ENCODE results near the gene CDH2. TPM values are rescaled to one million over a fixed set of nuclear protein-coding genes. Genes with fewer than 3 reads are reported as not detected.

The CDH2 gene
- total RNA-seq, 1 experiment from 2014 or later = 6.4 TPM

DNA sequence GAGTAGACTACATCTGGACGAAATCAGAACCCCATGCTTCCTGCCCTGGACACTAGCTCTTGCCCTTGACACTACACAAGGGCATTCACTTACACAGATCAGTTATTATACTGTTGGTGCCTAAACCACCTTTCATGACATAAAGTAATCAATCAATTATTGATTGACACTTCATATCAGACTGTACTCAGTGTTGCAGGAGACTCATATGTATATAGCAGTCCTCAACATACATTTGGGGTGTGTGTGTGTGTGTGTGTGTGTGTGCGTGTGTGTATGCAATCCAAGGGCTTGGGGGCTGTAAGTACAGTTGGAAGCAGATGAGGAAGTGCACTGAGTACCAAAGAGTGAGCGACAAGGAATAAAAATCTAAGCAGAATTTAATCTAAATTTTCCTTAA lies 5.1 kb downstream of the CDH2 start:
- Histone ChIP-seq H3K27me3 (ENCODE audit: insufficient read depth, low read depth) (no peaks in the 10 kb centered on the region), H3K9me2 (ENCODE audit: insufficient read depth) (no peaks in the 10 kb centered on the region), H3K4me2 (no peak overlapping the region), H3K27ac (no peak overlapping the region), H3K4me1 (replicated peaks; ENCODE audit: insufficient read depth) (no peaks in the 10 kb centered on the region), H4K20me1 (ENCODE audit: insufficient read depth) (no peaks in the 10 kb centered on the region), H3K79me2 (ENCODE audit: low read depth) (no peaks in the 10 kb centered on the region), H3F3A (ENCODE audit: insufficient read depth, low read depth) (no peaks in the 10 kb centered on the region), H2AFZ (no peak overlapping the region), H3K36me3 (ENCODE audit: low read depth) (no peaks in the 10 kb centered on the region), H3K9me3 (ENCODE audit: insufficient read depth, low read depth) (no peaks in the 10 kb centered on the region), H3K4me3 (no peak overlapping the region)
- ChIA-PET POLR2A (ENCODE audit: unreplicated experiment) (no interaction called here), CTCF (no interaction called here)
- BruUV-seq (replicated peaks) = no TSS peak
- TF ChIP-seq, protein P1, sequence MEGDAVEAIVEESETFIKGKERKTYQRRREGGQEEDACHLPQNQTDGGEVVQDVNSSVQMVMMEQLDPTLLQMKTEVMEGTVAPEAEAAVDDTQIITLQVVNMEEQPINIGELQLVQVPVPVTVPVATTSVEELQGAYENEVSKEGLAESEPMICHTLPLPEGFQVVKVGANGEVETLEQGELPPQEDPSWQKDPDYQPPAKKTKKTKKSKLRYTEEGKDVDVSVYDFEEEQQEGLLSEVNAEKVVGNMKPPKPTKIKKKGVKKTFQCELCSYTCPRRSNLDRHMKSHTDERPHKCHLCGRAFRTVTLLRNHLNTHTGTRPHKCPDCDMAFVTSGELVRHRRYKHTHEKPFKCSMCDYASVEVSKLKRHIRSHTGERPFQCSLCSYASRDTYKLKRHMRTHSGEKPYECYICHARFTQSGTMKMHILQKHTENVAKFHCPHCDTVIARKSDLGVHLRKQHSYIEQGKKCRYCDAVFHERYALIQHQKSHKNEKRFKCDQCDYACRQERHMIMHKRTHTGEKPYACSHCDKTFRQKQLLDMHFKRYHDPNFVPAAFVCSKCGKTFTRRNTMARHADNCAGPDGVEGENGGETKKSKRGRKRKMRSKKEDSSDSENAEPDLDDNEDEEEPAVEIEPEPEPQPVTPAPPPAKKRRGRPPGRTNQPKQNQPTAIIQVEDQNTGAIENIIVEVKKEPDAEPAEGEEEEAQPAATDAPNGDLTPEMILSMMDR (conservative IDR thresholded peaks at IDR 0.05) = no peak
- no peak for TF ChIP-seq EZH2 (IDR thresholded peaks at IDR 0.05; ENCODE audit: low read depth)
- DNase-seq = no peak
- intact Hi-C loops (cut with micrococcal nuclease; ENCODE audit: unreplicated experiment) = no loop called here

DNA sequence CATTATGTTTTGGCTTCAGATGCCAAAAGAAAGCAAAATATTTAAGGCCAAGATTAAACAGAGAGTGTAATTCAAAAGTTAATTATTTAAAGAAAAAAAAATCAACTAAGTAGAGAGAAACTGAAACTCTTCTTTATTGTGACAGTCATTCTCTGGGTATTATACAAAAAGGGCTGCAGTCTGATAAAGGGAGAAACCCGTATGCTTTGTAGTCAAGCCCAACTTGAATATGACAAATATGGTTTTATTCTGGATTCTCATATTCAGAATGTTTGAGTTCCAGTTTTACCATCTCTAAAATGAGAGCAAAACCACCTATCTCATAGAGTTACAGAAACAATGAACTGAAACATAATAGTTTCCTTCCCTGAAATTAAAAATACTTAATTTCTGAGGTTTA lies 8.2 kb downstream of the CDH2 start:
- Histone ChIP-seq H3K9me3 (ENCODE audit: insufficient read depth, low read depth) (no peaks in the 10 kb centered on the region), H3K4me1 (replicated peaks; ENCODE audit: insufficient read depth) (no peaks in the 10 kb centered on the region), H3K4me2 (no peak overlapping the region), H3K36me3 (ENCODE audit: low read depth) (no peaks in the 10 kb centered on the region), H3K9me2 (ENCODE audit: insufficient read depth) (no peaks in the 10 kb centered on the region), H4K20me1 (ENCODE audit: insufficient read depth) (no peaks in the 10 kb centered on the region), H3K4me3 (no peak overlapping the region), H3K79me2 (ENCODE audit: low read depth) (no peaks in the 10 kb centered on the region), H3K27ac (no peak overlapping the region), H3F3A (ENCODE audit: insufficient read depth, low read depth) (no peaks in the 10 kb centered on the region), H2AFZ (no peak overlapping the region), H3K27me3 (ENCODE audit: insufficient read depth, low read depth) (no peaks in the 10 kb centered on the region)
- no TSS peak for BruUV-seq (replicated peaks)
- ChIA-PET CTCF (no interaction called here), POLR2A (ENCODE audit: unreplicated experiment) (no interaction called here)
- intact Hi-C loops (cut with micrococcal nuclease; ENCODE audit: unreplicated experiment) = no loop called here
- no peak for DNase-seq
- TF ChIP-seq, protein P1 (conservative IDR thresholded peaks at IDR 0.05) = no peak
- no peak for TF ChIP-seq EZH2 (IDR thresholded peaks at IDR 0.05; ENCODE audit: low read depth)

DNA sequence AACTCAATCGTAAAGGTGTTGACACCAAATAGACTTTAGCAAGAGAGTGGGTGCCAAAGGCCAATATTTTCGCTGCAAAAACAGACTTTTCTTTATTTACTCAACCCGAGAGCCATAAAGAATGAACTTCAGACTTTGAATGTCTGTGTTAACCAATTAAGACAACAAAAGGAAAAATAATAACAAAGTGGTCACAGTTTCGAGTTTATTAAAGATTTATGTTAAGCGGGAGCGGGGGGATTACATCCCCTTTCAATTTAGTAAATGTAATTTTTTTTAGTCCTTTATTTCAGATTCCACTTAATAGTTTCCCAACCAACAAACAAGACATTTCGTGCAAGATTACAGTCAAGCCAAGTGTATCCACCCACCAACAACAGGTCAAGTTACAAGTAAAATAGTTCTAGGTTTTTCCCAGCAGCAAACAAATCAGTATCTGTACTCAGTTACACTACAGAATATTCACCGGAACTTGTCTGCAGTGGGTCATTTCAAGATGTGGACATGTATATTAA lies 9.0 kb downstream of the CDH2 start:
- H3K27me3 ChIP-seq (ENCODE audit: insufficient read depth, low read depth) = no peaks in the 10 kb centered on the region
- H3K9me3 ChIP-seq (ENCODE audit: insufficient read depth, low read depth) = no peaks in the 10 kb centered on the region
- POLR2A ChIA-PET (ENCODE audit: unreplicated experiment) = no interaction called here
- intact Hi-C loops (cut with micrococcal nuclease; ENCODE audit: unreplicated experiment) = no loop called here
- CTCF ChIA-PET = no interaction called here
- H3K4me1 ChIP-seq (replicated peaks; ENCODE audit: insufficient read depth) = no peaks in the 10 kb centered on the region
- BruUV-seq (replicated peaks) = no TSS peak
- no peaks in the 10 kb centered on the region for H3K9me2 ChIP-seq (ENCODE audit: insufficient read depth)
- H4K20me1 ChIP-seq (ENCODE audit: insufficient read depth) = no peaks in the 10 kb centered on the region
- no peaks in the 10 kb centered on the region for H3K79me2 ChIP-seq (ENCODE audit: low read depth)
- H3K36me3 ChIP-seq (ENCODE audit: low read depth) = no peaks in the 10 kb centered on the region
- H3K27ac ChIP-seq = no peak overlapping the region
- H3K4me3 ChIP-seq = no peak overlapping the region
- DNase-seq = no peak
- H3K4me2 ChIP-seq = no peak overlapping the region
- TF ChIP-seq EZH2 (IDR thresholded peaks at IDR 0.05; ENCODE audit: low read depth) = no peak
- TF ChIP-seq, protein P1 (conservative IDR thresholded peaks at IDR 0.05) = no peak
- no peaks in the 10 kb centered on the region for H3F3A ChIP-seq (ENCODE audit: insufficient read depth, low read depth)
- no peak overlapping the region for H2AFZ ChIP-seq
